Stimulated activated CD8-positive, alpha-beta memory T cell treated with anti-CD3 and anti-CD28 coated beads, Interleukin-12 subunit alpha, Interleukin-12 subunit beta, amount 100 ng/mL, for 24 hours (primary cell): ENCODE results near the gene NEK3.
"Not testable (repeated sequence)": the region's sequence is repeated elsewhere in the genome, so short reads cannot be mapped to it uniquely, and the experiment has no call there.

Source experiments
- DNase-seq: peaks from one replicate; pipeline ENCODE4 v3.0.0-alpha.2; 2020; ENCODE audit errors: extremely low read depth

The NEK3 gene

GRCh38 chr13:52118095-52118494 is 41.3 kb downstream of the NEK3 start:
- DNase-seq = no peak

GRCh38 chr13:52112591-52112990 is 46.8 kb downstream of the NEK3 start:
- no peak for DNase-seq

- no peak for DNase-seq
These were observed 50.2 kb downstream of the NEK3 start for GRCh38 chr13:52109116-52109670.

- DNase-seq = no peak
These were observed 53.6 kb downstream of the NEK3 start for GRCh38 chr13:52105841-52106240.

GRCh38 chr13:52104624-52105023 is 54.8 kb downstream of the NEK3 start:
- no peak for DNase-seq

- no peak for DNase-seq
These were observed 56.0 kb downstream of the NEK3 start for GRCh38 chr13:52103386-52103785.

GRCh38 chr13:52102423-52102822 is 57.0 kb downstream of the NEK3 start:
- DNase-seq = not testable (repeated sequence)

GRCh38 chr13:52097197-52097596 is 62.2 kb downstream of the NEK3 start:
- DNase-seq = no peak

- no peak for DNase-seq
These were observed 62.6 kb downstream of the NEK3 start for GRCh38 chr13:52096748-52097147.

GRCh38 chr13:52096062-52096461 is 63.3 kb downstream of the NEK3 start:
- DNase-seq = no peak

GRCh38 chr13:52092087-52092486 is 67.3 kb downstream of the NEK3 start:
- DNase-seq = no peak

- no peak for DNase-seq
These were observed 67.9 kb downstream of the NEK3 start for GRCh38 chr13:52091473-52091872.

- DNase-seq = no peak
These were observed 74.0 kb downstream of the NEK3 start for GRCh38 chr13:52085421-52085820.

GRCh38 chr13:52084981-52085380 is 74.4 kb downstream of the NEK3 start:
- not testable (repeated sequence) for DNase-seq
